ENCODE results near the gene GPR157. TPM values are rescaled to one million over a fixed set of nuclear protein-coding genes. Genes with fewer than 3 reads are reported as not detected.

Gene GPR157
- total RNA-seq, 2 donors from 2014 or later = 2.3 to 5.0 TPM

DNA sequence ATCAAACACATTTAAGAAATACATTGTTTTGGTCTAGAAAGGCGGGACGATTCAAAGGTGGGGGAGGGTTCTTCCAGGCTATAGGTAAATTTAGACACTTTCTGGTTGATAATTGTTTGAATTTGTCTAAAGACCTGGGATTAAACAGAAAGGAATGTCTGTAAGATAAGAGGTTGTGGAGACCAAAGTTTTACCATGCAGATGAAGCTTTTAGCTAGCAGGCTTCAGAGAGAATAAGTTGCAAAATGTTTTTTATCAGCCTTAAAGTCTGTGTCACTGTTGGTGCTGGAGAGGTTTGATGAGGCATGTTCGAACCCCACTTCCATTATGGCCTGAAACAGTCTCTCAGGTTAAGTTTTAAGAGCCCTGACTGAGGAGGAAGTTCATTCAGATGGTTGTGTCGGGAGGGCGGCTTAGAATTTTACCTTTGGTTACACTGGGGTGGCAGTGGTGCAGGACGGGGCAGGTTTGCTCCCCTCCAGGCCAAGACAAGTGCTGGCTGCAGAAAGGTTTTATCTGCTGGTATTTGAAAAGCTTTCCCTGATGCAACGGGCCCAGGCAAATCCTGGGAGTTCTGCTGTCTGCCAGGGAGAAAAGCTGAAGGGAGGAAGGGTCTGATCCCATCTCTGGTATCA lies 43.5 kb downstream of the GPR157 start:
- Histone ChIP-seq H3K27me3 (ENCODE audit: control insufficient read depth, insufficient read depth, low read length, poor library complexity, severe bottlenecking) (no peaks in the 10 kb centered on the region), H3K4me1 (ENCODE audit: control insufficient read depth, insufficient read depth, low read length) (no peaks in the 10 kb centered on the region), H3K9me3 (ENCODE audit: control insufficient read depth, low read length) (peaks cover 7% of the 10 kb centered on the region), H3K4me3 (ENCODE audit: low read length) (no peak overlapping the region), H3K36me3 (ENCODE audit: control insufficient read depth, insufficient read depth, low read length) (no peaks in the 10 kb centered on the region), H3K27ac (ENCODE audit: low read depth, low read length) (no peak overlapping the region), H3K9ac (ENCODE audit: extremely low read depth, low read length, poor library complexity, severe bottlenecking) (no peak overlapping the region)
- Mint-ChIP-seq H3K27ac (no peak overlapping the region), H3K36me3 (ENCODE audit: low read depth) (no peaks in the 10 kb centered on the region), H3K4me3 (no peak overlapping the region), H3K9me3 (peaks cover 31% of the 10 kb centered on the region), H3K4me1 (peaks cover 3% of the 10 kb centered on the region), H3K27me3 (ENCODE audit: insufficient read depth) (peaks cover 4% of the 10 kb centered on the region)
- WGBS, 2 experiments (ENCODE audit: insufficient coverage in 1 of 2, insufficient read length in 1 of 2) = 93 to 94% methylated on average over 5 to 7 of the region's 7 CpGs
- DNase-seq = no peak
- TF ChIP-seq, protein P1, sequence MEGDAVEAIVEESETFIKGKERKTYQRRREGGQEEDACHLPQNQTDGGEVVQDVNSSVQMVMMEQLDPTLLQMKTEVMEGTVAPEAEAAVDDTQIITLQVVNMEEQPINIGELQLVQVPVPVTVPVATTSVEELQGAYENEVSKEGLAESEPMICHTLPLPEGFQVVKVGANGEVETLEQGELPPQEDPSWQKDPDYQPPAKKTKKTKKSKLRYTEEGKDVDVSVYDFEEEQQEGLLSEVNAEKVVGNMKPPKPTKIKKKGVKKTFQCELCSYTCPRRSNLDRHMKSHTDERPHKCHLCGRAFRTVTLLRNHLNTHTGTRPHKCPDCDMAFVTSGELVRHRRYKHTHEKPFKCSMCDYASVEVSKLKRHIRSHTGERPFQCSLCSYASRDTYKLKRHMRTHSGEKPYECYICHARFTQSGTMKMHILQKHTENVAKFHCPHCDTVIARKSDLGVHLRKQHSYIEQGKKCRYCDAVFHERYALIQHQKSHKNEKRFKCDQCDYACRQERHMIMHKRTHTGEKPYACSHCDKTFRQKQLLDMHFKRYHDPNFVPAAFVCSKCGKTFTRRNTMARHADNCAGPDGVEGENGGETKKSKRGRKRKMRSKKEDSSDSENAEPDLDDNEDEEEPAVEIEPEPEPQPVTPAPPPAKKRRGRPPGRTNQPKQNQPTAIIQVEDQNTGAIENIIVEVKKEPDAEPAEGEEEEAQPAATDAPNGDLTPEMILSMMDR (conservative IDR thresholded peaks at IDR 0.05) = no peak

DNA sequence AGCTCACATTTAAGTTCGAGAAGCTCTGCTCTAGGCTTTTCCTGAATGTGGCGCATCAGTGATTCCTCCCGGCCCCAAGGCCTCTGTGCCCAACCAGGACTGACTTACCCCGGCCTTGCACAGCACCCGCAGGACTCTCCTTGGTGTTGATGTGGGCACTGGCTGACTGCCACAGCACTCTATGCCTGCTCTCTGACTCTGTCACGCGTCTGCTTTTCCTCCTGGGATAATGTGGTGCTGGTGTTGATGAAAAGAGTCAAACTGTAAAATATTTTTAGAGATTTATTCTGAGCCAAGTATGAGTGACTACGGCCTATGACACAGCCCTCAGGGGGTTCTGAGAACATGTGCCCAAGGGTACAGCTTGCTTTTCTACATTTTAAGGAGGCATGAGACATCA lies 44.0 kb downstream of the GPR157 start:
- Histone ChIP-seq H3K27me3 (ENCODE audit: control insufficient read depth, insufficient read depth, low read length, poor library complexity, severe bottlenecking) (no peaks in the 10 kb centered on the region), H3K4me3 (ENCODE audit: low read length) (no peak overlapping the region), H3K9ac (ENCODE audit: extremely low read depth, low read length, poor library complexity, severe bottlenecking) (no peak overlapping the region), H3K27ac (ENCODE audit: low read depth, low read length) (no peak overlapping the region), H3K36me3 (ENCODE audit: control insufficient read depth, insufficient read depth, low read length) (no peaks in the 10 kb centered on the region), H3K9me3 (ENCODE audit: control insufficient read depth, low read length) (peaks cover 7% of the 10 kb centered on the region), H3K4me1 (ENCODE audit: control insufficient read depth, insufficient read depth, low read length) (no peaks in the 10 kb centered on the region)
- H3K4me3 Mint-ChIP-seq = no peak overlapping the region
- no peaks in the 10 kb centered on the region for H3K36me3 Mint-ChIP-seq (ENCODE audit: low read depth)
- TF ChIP-seq, protein P1 (conservative IDR thresholded peaks at IDR 0.05) = no peak
- no peak overlapping the region for H3K27ac Mint-ChIP-seq
- WGBS, 2 experiments (ENCODE audit: insufficient coverage in 1 of 2, insufficient read length in 1 of 2) = 94 to 95% methylated on average over 6 to 8 of the region's 8 CpGs
- H3K4me1 Mint-ChIP-seq = peaks cover 3% of the 10 kb centered on the region
- peaks cover 4% of the 10 kb centered on the region for H3K27me3 Mint-ChIP-seq (ENCODE audit: insufficient read depth)
- peaks cover 31% of the 10 kb centered on the region for H3K9me3 Mint-ChIP-seq
- DNase-seq = no peak

DNA sequence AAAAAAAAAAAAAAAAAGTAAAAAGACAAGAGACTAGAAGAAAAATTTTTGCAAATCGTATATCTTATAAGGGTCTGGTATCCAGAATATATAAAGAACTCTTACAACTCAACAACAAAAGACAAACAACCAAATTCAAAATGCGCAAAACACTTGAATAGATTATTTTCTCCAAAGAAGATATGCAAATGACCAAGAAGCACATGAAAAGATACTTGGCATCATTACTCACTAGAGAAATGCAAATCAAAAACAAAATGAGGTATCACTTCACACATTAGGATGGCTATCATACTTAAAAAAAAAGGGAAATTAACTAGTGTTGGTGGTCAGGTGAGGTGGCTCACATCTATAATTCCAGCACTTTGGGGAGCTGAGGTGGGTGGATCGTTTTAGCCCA lies 47.4 kb downstream of the GPR157 start:
- Mint-ChIP-seq H3K4me3 (no peak overlapping the region), H3K27me3 (ENCODE audit: insufficient read depth) (no peaks in the 10 kb centered on the region), H3K4me1 (peaks cover 3% of the 10 kb centered on the region), H3K36me3 (ENCODE audit: low read depth) (no peaks in the 10 kb centered on the region), H3K9me3 (peaks cover 2% of the 10 kb centered on the region), H3K27ac (no peak overlapping the region)
- H3K9me3 ChIP-seq (ENCODE audit: control insufficient read depth, low read length) = no peaks in the 10 kb centered on the region
- no peaks in the 10 kb centered on the region for H3K27me3 ChIP-seq (ENCODE audit: control insufficient read depth, insufficient read depth, low read length, poor library complexity, severe bottlenecking)
- no peak overlapping the region for H3K27ac ChIP-seq (ENCODE audit: low read depth, low read length)
- 84 to 100% methylated on average over 1 to 3 of the region's 3 CpGs for WGBS, 2 experiments (ENCODE audit: insufficient coverage in 1 of 2, insufficient read length in 1 of 2)
- no peaks in the 10 kb centered on the region for H3K36me3 ChIP-seq (ENCODE audit: control insufficient read depth, insufficient read depth, low read length)
- H3K9ac ChIP-seq (ENCODE audit: extremely low read depth, low read length, poor library complexity, severe bottlenecking) = no peak overlapping the region
- TF ChIP-seq, protein P1 (conservative IDR thresholded peaks at IDR 0.05) = no peak
- no peak for DNase-seq
- no peaks in the 10 kb centered on the region for H3K4me1 ChIP-seq (ENCODE audit: control insufficient read depth, insufficient read depth, low read length)
- no peak overlapping the region for H3K4me3 ChIP-seq (ENCODE audit: low read length)
